Central memory CD4-positive, alpha-beta T cell (primary cell): ENCODE data around the gene SENP1.

Source experiments
- DNase-seq: peaks from one replicate; pipeline ENCODE4 v3.0.0; 2022

The SENP1 gene

GRCh38 chr12:48110691-48111311, 4.9 kb upstream of the SENP1 start:
- no peak for DNase-seq

GRCh38 chr12:48109424-48109823, 3.5 kb upstream of the SENP1 start:
- no peak for DNase-seq

- DNase-seq = no peak
Measured at GRCh38 chr12:48106681-48107613, 1.1 kb upstream of the SENP1 start.

GRCh38 chr12:48105321-48105866, 485 bp downstream of the SENP1 start:
- peak; percentile 42 for DNase-seq

GRCh38 chr12:48104531-48104930, 1.3 kb downstream of the SENP1 start:
- DNase-seq = no peak

GRCh38 chr12:48092611-48093010, 13.3 kb downstream of the SENP1 start:
- no peak for DNase-seq

GRCh38 chr12:48086327-48086726, 19.6 kb downstream of the SENP1 start:
- no peak for DNase-seq

- DNase-seq = no peak
Measured at GRCh38 chr12:48084841-48085460, 20.9 kb downstream of the SENP1 start.

GRCh38 chr12:48084066-48084465, 21.8 kb downstream of the SENP1 start:
- no peak for DNase-seq

- DNase-seq = no peak
Measured at GRCh38 chr12:48080821-48081220, 25.1 kb downstream of the SENP1 start.

- DNase-seq = no peak
Measured at GRCh38 chr12:48080285-48080684, 25.6 kb downstream of the SENP1 start.

GRCh38 chr12:48078901-48079300, 27.0 kb downstream of the SENP1 start:
- DNase-seq = no peak

- no peak for DNase-seq
Measured at GRCh38 chr12:48077111-48077510, 28.8 kb downstream of the SENP1 start.

- no peak for DNase-seq
Measured at GRCh38 chr12:48075832-48076231, 30.0 kb downstream of the SENP1 start.

GRCh38 chr12:48074266-48074665, 31.6 kb downstream of the SENP1 start:
- no peak for DNase-seq

GRCh38 chr12:48072266-48072665, 33.6 kb downstream of the SENP1 start:
- DNase-seq = no peak

GRCh38 chr12:48071808-48072207, 34.1 kb downstream of the SENP1 start:
- no peak for DNase-seq

- DNase-seq = no peak
Measured at GRCh38 chr12:48070731-48071130, 35.1 kb downstream of the SENP1 start.

GRCh38 chr12:48070033-48070432, 35.8 kb downstream of the SENP1 start:
- DNase-seq = no peak

- DNase-seq = no peak
Measured at GRCh38 chr12:48069241-48069640, 36.6 kb downstream of the SENP1 start.

GRCh38 chr12:48068457-48068856, 37.4 kb downstream of the SENP1 start:
- no peak for DNase-seq

GRCh38 chr12:48067250-48067938, 38.5 kb downstream of the SENP1 start:
- no peak for DNase-seq

GRCh38 chr12:48065041-48065440, 40.8 kb downstream of the SENP1 start:
- no peak for DNase-seq
